HCT116 (cell line): ENCODE data around the gene GATA3. TPM values are rescaled to one million over a fixed set of nuclear protein-coding genes. Genes with fewer than 3 reads are reported as not detected.

Experiments used
- ATAC-seq: fragments of 200-7000 bp; cut with Tn5 transposase; 2 replicates; pipeline ENCODE4 v1.9.1; 2020; ENCODE audit warnings: mild to moderate bottlenecking, moderate library complexity
- BruUV-seq: library from RNA; stranded (reverse); fragments of 400-500 nt; replicated peaks from 2 replicates; lab custom pipeline; 2021; lab: Mats Ljungman, UMichigan
- CTCF ChIA-PET: fragments of 300-600 bp; sonication (Branson Sonifier 250); formaldehyde crosslinking; loops from one replicate; lab custom pipeline; 2021; ENCODE audit warnings: antibody characterized with exemption; lab: Charles Lee
- POLR2A ChIA-PET: fragments of 300-600, 350-600 bp; sonication (Branson Sonifier 250); formaldehyde crosslinking; loops from one replicate; lab custom pipeline; 2021; ENCODE audit warnings: antibody characterized with exemption; lab: Charles Lee
- RAD21 ChIA-PET, 2 experiments: fragments of 300-600 bp; sonication (Branson Sonifier 250); formaldehyde crosslinking; loops; one replicate each; lab custom pipeline; 2023; ENCODE audit warnings: low total read pairs in 2 of 2; ENCODE audit not compliant: uncharacterized antibody in 2 of 2, unreplicated experiment in 2 of 2, low non-redundant PET in 1 of 2; lab: Charles Lee
- DNase-seq: peaks from one replicate; pipeline ENCODE4 v3.0.0-alpha.2; 2010; ENCODE audit warnings: low read depth, low spot score
- H2AFZ ChIP-seq: fragments of 200-600 bp; shearing (Covaris generic), sonication (generic); 2 replicates; pipeline ENCODE4 v1.6.1; 2017; ENCODE audit warnings: low read depth, mixed run types, mixed read lengths, antibody characterized with exemption, low read length; ENCODE audit not compliant: poor library complexity, severe bottlenecking
- H3K27ac ChIP-seq: 2 replicates; pipeline ENCODE4 v1.5.1; 2012; ENCODE audit warnings: low read depth, low read length
- H3K27me3 ChIP-seq: fragments of 200-600 bp; sonication (generic); 2 replicates; pipeline ENCODE4 v1.6.1; 2016; ENCODE audit warnings: mixed run types, low read length, mixed read lengths; ENCODE audit not compliant: insufficient read depth
- H3K36me3 ChIP-seq, 2 experiments: fragments of 200-500 bp in 1 of 2; fragments of 200-600 bp in 1 of 2; sonication (Bioruptor generic) in 1 of 2; sonication (generic) in 1 of 2; 2 replicates each; pipeline versions ENCODE4 v1.5.1 to v1.6.1; 2014 to 2016; ENCODE audit warnings: low read length in 2 of 2, inconsistent platforms in 1 of 2, mixed read lengths in 1 of 2, mixed run types in 1 of 2; ENCODE audit not compliant: insufficient read depth in 2 of 2, control insufficient read depth in 1 of 2
- H3K4me1 ChIP-seq, 2 experiments: fragments of 200-600 bp in 1 of 2; sonication (generic) in 1 of 2; 2 replicates each; pipeline versions ENCODE4 v1.5.1 to v1.6.1; 2012 to 2017; ENCODE audit warnings: low read length in 2 of 2, inconsistent platforms in 1 of 2, mild to moderate bottlenecking in 1 of 2, mixed read lengths in 1 of 2, mixed run types in 1 of 2, moderate library complexity in 1 of 2; ENCODE audit not compliant: insufficient read depth in 2 of 2, control insufficient read depth in 1 of 2
- H3K4me2 ChIP-seq: fragments of 200-600 bp; sonication (generic); 2 replicates; pipeline ENCODE4 v1.6.1; 2017; ENCODE audit warnings: mixed run types, low read length, mixed read lengths
- H3K4me3 ChIP-seq, 2 experiments: fragments of 200-600 bp in 1 of 2; sonication (generic) in 1 of 2; replicated peaks in 1 of 2; 2 replicates each; pipeline ENCODE4 v1.5.1; 2011 to 2016; ENCODE audit warnings: low read length in 2 of 2, control low read depth in 1 of 2, low read depth in 1 of 2, mild to moderate bottlenecking in 1 of 2, mixed read lengths in 1 of 2, mixed run types in 1 of 2
- H3K79me2 ChIP-seq: fragments of 200-600 bp; sonication (generic); 2 replicates; pipeline ENCODE4 v1.6.1; 2017; ENCODE audit warnings: mild to moderate bottlenecking, mixed run types, low read length, moderate library complexity, mixed read lengths; ENCODE audit not compliant: insufficient read depth
- H3K9ac ChIP-seq: fragments of 200-600 bp; sonication (generic); 2 replicates; pipeline ENCODE4 v1.6.1; 2016; ENCODE audit warnings: low read length, mixed read lengths
- H3K9me2 ChIP-seq: fragments of 200-600 bp; sonication (generic), shearing (Covaris generic); 2 replicates; pipeline ENCODE4 v1.6.1; 2017; ENCODE audit warnings: mixed run types, mild to moderate bottlenecking, moderate library complexity; ENCODE audit not compliant: insufficient read depth
- H3K9me3 ChIP-seq, 2 experiments: fragments of 200-500 bp in 1 of 2; fragments of 200-600 bp in 1 of 2; sonication (Bioruptor generic) in 1 of 2; sonication (generic) in 1 of 2; 2 replicates each; pipeline ENCODE4 v1.6.1; 2014 to 2017; ENCODE audit warnings: low read length in 2 of 2, mixed read lengths in 2 of 2, inconsistent platforms in 1 of 2, low read depth in 1 of 2, mild to moderate bottlenecking in 1 of 2, mixed run types in 1 of 2, moderate library complexity in 1 of 2; ENCODE audit not compliant: control insufficient read depth in 1 of 2, insufficient read depth in 1 of 2
- H4K20me1 ChIP-seq: fragments of 200-600 bp; sonication (generic), shearing (Covaris generic); 2 replicates; pipeline ENCODE4 v1.6.1; 2017; ENCODE audit warnings: mixed run types, mild to moderate bottlenecking, moderate library complexity; ENCODE audit not compliant: insufficient read depth
- CBX3 ChIP-seq: IDR thresholded peaks from 2 replicates; pipeline ENCODE4 v1.6.1; 2012; ENCODE audit warnings: low read depth
- EGR1 ChIP-seq: IDR thresholded peaks from 2 replicates; pipeline ENCODE4 v1.6.1; 2012; ENCODE audit warnings: low read depth
- EZH2phosphoT487 ChIP-seq: fragments of 200-600 bp; IDR thresholded peaks from 2 replicates; pipeline ENCODE4 v1.6.1; 2018; ENCODE audit warnings: antibody characterized with exemption, borderline replicate concordance
- JUND ChIP-seq: IDR thresholded peaks from 2 replicates; pipeline ENCODE4 v1.6.1; 2012
- POLR2AphosphoS5 ChIP-seq: IDR thresholded peaks from 2 replicates; pipeline ENCODE4 v1.6.1; 2011; ENCODE audit warnings: mild to moderate bottlenecking, low read depth, low read length, moderate library complexity
- SIN3A ChIP-seq: IDR thresholded peaks from 2 replicates; pipeline ENCODE4 v1.6.1; 2012; ENCODE audit warnings: low read depth
- TCF7L2 ChIP-seq: IDR thresholded peaks from 2 replicates; pipeline ENCODE4 v1.7.0; 2011; ENCODE audit warnings: borderline replicate concordance, inconsistent platforms; ENCODE audit not compliant: insufficient read depth, insufficient read length; ENCODE audit errors: extremely low read depth
- ZNF274 ChIP-seq: fragments of 200-500 bp; sonication (Bioruptor generic); IDR thresholded peaks from 2 replicates; pipeline ENCODE4 v1.6.1; 2014; ENCODE audit warnings: mild to moderate bottlenecking, low read depth, low read length, inconsistent platforms
- intact Hi-C: fragments of 100-400 bp; cut with micrococcal nuclease; formaldehyde crosslinking; loops from 2 replicates; pipeline ENCODE4 v1.10.0; 2022
- total RNA-seq: library from RNA; stranded (reverse); gene quantifications from one replicate; pipeline ENCODE4 v1.2.1, GENCODE V29; 2021; ENCODE audit not compliant: unreplicated experiment
- TF ChIP-seq, protein P1 (sequence below): IDR thresholded peaks from 2 replicates; pipeline ENCODE4 v1.6.1; 2012
- TF ChIP-seq, protein P2 (sequence below): IDR thresholded peaks from 2 replicates; pipeline ENCODE4 v1.6.1; 2012; ENCODE audit warnings: low read depth
- TF ChIP-seq, protein P3 (sequence below): IDR thresholded peaks from 2 replicates; pipeline ENCODE4 v1.6.1; 2012
- TF ChIP-seq, protein P4 (sequence below): IDR thresholded peaks from 2 replicates; pipeline ENCODE4 v1.6.1; 2011; ENCODE audit warnings: mild to moderate bottlenecking, low read length, moderate library complexity; ENCODE audit not compliant: insufficient replicate concordance; ENCODE audit errors: extremely low read depth

The GATA3 gene
- total RNA-seq, 1 experiment from 2014 or later, result 2.7 TPM

DNA sequence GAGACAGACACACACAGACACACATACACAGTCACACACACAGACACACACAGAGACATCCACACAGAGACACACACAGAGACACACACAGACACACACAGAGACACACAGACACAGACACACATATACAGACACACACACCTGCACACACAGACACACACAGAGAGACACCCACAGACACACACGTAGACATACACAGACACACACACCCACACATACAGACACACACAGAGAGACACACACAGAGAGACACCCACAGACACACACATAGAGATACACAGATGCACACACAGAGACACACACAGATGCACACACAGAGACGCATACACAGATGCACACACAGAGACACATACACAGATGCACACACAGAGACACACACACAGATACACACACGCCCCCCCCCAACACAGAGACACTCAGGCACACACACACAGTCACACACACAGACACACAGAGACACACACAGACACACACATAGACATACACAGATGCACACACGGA is 58.5 kb downstream of the GATA3 start:
- ATAC-seq, result no peak
- ChIA-PET POLR2A (no interaction called here), RAD21 (no interaction called here), CTCF (no interaction called here)
- H2AFZ ChIP-seq, result no peak overlapping the region
- H4K20me1 ChIP-seq, result no peaks in the 10 kb centered on the region
- H3K9me3 ChIP-seq, result no peaks in the 10 kb centered on the region
- H3K36me3 ChIP-seq, result no peaks in the 10 kb centered on the region
- H3K79me2 ChIP-seq, result no peaks in the 10 kb centered on the region
- H3K4me1 ChIP-seq, result no peaks in the 10 kb centered on the region
- no peak overlapping the region for H3K4me2 ChIP-seq
- no peaks in the 10 kb centered on the region for H3K27me3 ChIP-seq
- no peak overlapping the region for H3K9ac ChIP-seq
- intact Hi-C loops, result no loop called here
- no peak for DNase-seq
- TF ChIP-seq TCF7L2 (no peak), CBX3 (no peak), POLR2AphosphoS5 (no peak), EZH2phosphoT487 (no peak), EGR1 (no peak), JUND (no peak), SIN3A (no peak), ZNF274 (no peak)
- TF ChIP-seq, protein P1, sequence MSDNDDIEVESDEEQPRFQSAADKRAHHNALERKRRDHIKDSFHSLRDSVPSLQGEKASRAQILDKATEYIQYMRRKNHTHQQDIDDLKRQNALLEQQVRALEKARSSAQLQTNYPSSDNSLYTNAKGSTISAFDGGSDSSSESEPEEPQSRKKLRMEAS, result no peak
- TF ChIP-seq, protein P2, sequence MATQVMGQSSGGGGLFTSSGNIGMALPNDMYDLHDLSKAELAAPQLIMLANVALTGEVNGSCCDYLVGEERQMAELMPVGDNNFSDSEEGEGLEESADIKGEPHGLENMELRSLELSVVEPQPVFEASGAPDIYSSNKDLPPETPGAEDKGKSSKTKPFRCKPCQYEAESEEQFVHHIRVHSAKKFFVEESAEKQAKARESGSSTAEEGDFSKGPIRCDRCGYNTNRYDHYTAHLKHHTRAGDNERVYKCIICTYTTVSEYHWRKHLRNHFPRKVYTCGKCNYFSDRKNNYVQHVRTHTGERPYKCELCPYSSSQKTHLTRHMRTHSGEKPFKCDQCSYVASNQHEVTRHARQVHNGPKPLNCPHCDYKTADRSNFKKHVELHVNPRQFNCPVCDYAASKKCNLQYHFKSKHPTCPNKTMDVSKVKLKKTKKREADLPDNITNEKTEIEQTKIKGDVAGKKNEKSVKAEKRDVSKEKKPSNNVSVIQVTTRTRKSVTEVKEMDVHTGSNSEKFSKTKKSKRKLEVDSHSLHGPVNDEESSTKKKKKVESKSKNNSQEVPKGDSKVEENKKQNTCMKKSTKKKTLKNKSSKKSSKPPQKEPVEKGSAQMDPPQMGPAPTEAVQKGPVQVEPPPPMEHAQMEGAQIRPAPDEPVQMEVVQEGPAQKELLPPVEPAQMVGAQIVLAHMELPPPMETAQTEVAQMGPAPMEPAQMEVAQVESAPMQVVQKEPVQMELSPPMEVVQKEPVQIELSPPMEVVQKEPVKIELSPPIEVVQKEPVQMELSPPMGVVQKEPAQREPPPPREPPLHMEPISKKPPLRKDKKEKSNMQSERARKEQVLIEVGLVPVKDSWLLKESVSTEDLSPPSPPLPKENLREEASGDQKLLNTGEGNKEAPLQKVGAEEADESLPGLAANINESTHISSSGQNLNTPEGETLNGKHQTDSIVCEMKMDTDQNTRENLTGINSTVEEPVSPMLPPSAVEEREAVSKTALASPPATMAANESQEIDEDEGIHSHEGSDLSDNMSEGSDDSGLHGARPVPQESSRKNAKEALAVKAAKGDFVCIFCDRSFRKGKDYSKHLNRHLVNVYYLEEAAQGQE, result no peak
- TF ChIP-seq, protein P3, sequence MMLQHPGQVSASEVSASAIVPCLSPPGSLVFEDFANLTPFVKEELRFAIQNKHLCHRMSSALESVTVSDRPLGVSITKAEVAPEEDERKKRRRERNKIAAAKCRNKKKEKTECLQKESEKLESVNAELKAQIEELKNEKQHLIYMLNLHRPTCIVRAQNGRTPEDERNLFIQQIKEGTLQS, result no peak
- TF ChIP-seq, protein P4, sequence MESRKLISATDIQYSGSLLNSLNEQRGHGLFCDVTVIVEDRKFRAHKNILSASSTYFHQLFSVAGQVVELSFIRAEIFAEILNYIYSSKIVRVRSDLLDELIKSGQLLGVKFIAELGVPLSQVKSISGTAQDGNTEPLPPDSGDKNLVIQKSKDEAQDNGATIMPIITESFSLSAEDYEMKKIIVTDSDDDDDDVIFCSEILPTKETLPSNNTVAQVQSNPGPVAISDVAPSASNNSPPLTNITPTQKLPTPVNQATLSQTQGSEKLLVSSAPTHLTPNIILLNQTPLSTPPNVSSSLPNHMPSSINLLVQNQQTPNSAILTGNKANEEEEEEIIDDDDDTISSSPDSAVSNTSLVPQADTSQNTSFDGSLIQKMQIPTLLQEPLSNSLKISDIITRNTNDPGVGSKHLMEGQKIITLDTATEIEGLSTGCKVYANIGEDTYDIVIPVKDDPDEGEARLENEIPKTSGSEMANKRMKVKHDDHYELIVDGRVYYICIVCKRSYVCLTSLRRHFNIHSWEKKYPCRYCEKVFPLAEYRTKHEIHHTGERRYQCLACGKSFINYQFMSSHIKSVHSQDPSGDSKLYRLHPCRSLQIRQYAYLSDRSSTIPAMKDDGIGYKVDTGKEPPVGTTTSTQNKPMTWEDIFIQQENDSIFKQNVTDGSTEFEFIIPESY, result no peak
- BruUV-seq, result no TSS peak
- H3K9me2 ChIP-seq, result no peaks in the 10 kb centered on the region
- no peak overlapping the region for H3K4me3 ChIP-seq
- H3K27ac ChIP-seq, result no peak overlapping the region
